CD1c-positive myeloid dendritic cell (primary cell): Measurements from ENCODE around the gene STX1B.
"Not testable (repeated sequence)": the region's sequence is repeated elsewhere in the genome, so short reads cannot be mapped to it uniquely, and the experiment has no call there.

Experiments used
- DNase-seq: peaks from one replicate; pipeline ENCODE4 v3.0.0-alpha.2; 2016; ENCODE audit errors: extremely low spot score

The STX1B gene

GRCh38 chr16:30951750-30952149 lies 58.7 kb downstream of the STX1B start:
- DNase-seq: no peak

DNA sequence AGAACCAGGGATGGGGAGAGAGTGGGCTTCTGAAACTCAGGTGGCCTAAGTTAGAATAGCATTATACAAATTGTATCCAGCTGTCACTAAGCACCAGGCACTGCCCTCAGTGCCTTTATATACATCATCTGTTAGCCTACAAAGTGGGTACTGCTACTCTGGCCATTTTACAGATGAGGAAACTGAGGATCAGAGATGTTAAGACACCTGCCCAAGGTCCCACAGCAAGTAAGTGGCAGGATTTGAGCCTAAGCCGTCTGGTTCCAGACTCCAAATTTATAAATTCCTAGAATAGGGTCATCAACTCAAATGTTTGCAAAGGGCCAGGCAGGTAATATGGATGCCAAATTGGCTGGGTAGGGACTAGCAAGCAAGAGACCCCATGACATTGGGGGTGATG lies 59.2 kb downstream of the STX1B start:
- DNase-seq: no peak

GRCh38 chr16:30950516-30951065 lies 59.8 kb downstream of the STX1B start:
- DNase-seq: no peak

- DNase-seq: peak; percentile 64
Observed at GRCh38 chr16:30949650-30950515, 60.6 kb downstream of the STX1B start.

- peak; percentile 86 for DNase-seq
Observed at GRCh38 chr16:30948667-30949649, 61.5 kb downstream of the STX1B start, which contains the start of gene ORAI3. Gene ORAI3, plus strand, starts transcription at chr16:30949068. Its CDS starts 222 bp downstream, at chr16:30949290.

DNA sequence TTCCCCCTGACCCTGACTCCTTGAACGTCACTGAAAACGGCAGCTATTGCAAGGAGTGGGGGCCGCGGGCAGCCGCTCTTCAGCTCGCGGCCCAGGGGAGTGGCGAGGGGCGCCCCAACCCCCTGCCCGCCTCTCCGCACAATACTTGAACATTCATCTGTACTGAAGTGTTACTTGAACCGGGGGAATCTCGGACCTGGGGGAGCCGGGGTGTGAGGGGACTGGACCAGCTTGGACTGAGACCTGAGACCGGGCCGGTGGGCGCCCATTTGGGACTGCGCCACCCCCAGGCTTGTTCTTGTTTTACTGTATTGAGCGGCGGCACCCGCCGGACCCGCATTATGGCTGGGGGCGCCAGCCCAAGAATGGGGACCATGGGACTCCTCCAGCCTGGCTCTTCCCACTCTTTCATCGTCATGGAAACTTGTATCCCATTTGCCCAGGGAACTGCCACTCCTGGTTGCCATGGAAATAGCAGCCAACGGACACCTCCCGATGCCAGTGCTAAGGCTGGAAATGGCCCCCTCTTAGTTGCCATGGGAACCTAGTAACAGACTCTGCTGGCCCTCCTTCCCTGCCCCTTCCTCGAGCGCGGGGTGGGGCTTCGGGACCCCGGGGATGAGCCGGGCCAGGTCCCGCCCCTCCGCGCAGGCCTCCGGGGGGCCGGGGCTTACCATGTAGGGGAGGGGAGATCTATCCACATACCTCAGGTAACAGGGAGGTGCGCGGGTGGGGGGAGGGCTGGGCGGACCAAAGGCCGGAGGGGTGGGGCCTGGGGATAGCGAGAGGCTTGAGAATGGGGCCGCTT lies 62.4 kb downstream of the STX1B start:
- peak; percentile 57 for DNase-seq

DNA sequence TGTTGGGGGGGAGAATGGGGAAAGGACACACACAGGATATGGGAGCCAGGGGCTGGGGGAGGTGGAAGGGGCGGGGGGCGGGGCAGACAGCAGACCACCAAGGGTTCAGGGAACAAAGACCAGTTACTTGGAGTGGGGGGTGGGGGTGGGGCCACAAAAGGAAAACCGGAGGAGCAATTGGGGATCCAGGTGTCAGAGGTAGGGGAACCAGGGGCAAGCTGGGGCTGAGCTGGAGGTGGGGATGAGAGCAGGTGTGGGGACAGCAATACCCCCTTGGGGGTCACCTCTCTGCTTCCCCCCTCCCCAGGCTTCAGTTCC lies 62.9 kb downstream of the STX1B start:
- DNase-seq: no peak

- no peak for DNase-seq
Observed at GRCh38 chr16:30946671-30947540, 63.5 kb downstream of the STX1B start.

DNA sequence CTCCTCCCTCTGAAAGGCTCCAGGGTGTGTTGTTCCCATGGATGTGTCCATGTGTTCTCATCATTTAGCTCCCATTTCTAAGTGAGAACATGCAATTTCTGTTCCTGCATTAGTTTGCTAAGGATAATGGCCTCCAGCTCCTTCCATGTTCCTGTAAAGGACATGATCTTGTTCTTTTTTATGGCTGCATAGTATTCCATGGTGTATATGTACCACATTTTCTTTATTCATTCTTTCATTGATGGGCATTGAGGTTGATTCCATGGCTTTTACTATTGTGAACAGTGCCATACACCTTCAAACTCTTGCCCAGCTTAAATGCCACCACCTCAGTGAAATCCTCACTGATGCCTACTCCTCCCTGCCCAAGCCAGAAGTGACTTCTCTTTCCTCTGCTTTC lies 66.1 kb downstream of the STX1B start:
- DNase-seq: no peak

GRCh38 chr16:30942426-30942806 lies 68.0 kb downstream of the STX1B start:
- DNase-seq: no peak

- DNase-seq: peak; percentile 84
Observed at GRCh38 chr16:30941600-30942425, 68.6 kb downstream of the STX1B start.

DNA sequence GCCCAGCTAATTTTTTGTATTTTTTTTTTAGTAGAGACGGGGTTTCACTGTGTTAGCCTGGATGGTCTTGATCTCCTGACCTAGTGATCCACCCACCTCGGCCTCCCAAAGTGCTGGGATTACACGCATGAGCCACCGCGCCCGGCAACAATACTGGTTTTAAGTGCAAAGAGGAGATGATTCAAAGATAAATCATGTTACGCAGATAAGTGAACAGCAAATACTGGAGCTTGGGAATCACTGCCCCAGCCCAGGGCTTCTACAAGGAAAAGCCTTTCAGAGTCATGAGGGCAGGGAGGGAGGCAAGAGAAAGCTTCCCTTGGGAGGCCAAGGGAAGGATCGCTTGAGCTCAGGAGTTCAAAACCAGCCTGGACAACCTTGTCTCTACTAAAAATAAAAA lies 70.9 kb downstream of the STX1B start:
- not testable (repeated sequence) for DNase-seq
